HEK293 (cell line): Measurements from ENCODE around the gene L3MBTL4.

ENCODE experiments used
- TRIM28 ChIP-seq: IDR thresholded peaks from 2 replicates; pipeline ENCODE4 v1.6.1; 2011; ENCODE audit warnings: low read length, control low read depth, borderline replicate concordance
- ZBTB1 ChIP-seq: fragments of 450-650 bp; formaldehyde crosslinking; IDR thresholded peaks from 2 replicates; pipeline ENCODE4 v1.5.1; 2016; ENCODE audit warnings: missing biosample characterization, missing genetic modification characterization
- ZNF169 ChIP-seq: fragments of 450-650 bp; formaldehyde crosslinking; IDR thresholded peaks from 2 replicates; pipeline ENCODE4 v1.5.1; 2016; ENCODE audit warnings: missing biosample characterization, missing genetic modification characterization
- ZNF311 ChIP-seq: fragments of 450-650 bp; formaldehyde crosslinking; IDR thresholded peaks from 2 replicates; pipeline ENCODE4 v1.5.1; 2017; ENCODE audit warnings: missing biosample characterization, missing genetic modification characterization, borderline replicate concordance
- ZNF324 ChIP-seq: fragments of 450-650 bp; formaldehyde crosslinking; IDR thresholded peaks from 2 replicates; pipeline ENCODE4 v1.5.1; 2016; ENCODE audit warnings: missing biosample characterization, missing genetic modification characterization
- ZNF585B ChIP-seq: fragments of 450-650 bp; formaldehyde crosslinking; IDR thresholded peaks from 2 replicates; pipeline ENCODE4 v1.5.1; 2016; ENCODE audit warnings: missing biosample characterization, missing genetic modification characterization
- ZNF600 ChIP-seq: fragments of 450-650 bp; formaldehyde crosslinking; IDR thresholded peaks from 2 replicates; pipeline ENCODE4 v1.5.1; 2016; ENCODE audit warnings: missing biosample characterization, missing genetic modification characterization
- ZNF624 ChIP-seq: fragments of 450-650 bp; formaldehyde crosslinking; IDR thresholded peaks from 2 replicates; pipeline ENCODE4 v1.5.1; 2017; ENCODE audit warnings: missing biosample characterization, missing genetic modification characterization
- TF ChIP-seq, protein P1 (sequence below): fragments of 450-650 bp; formaldehyde crosslinking; IDR thresholded peaks from 2 replicates; pipeline ENCODE4 v1.5.1; 2016; ENCODE audit warnings: missing biosample characterization, missing genetic modification characterization
- TF ChIP-seq, protein P2 (sequence below): fragments of 450-650 bp; formaldehyde crosslinking; IDR thresholded peaks from 2 replicates; pipeline ENCODE4 v1.5.1; 2016; ENCODE audit warnings: missing biosample characterization, missing genetic modification characterization, low read depth

DNA sequence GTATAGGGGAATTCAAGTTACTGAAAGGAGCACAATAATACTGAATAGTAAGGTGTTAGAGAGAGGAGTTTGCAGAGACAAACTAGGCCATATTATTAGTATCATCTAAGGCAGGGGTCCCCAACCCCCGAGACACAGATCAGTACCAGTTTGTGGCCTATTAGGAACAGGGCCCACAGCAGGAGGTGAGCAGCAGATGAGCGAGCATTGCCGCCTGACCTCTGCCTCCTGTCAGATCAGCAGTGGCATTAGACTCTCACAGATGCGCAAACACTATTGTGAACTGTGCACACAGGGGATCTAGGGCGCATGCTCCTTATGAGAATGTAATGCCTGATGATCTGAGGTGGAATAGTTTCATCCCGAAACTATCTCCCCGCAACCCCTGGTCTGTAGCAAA lies 477.6 kb downstream of the L3MBTL4 start:
- TF ChIP-seq ZNF600 (tag by site-specific recombination), result no peak
- no peak for TF ChIP-seq ZNF324 (tag by site-specific recombination)
- TF ChIP-seq, protein P1, sequence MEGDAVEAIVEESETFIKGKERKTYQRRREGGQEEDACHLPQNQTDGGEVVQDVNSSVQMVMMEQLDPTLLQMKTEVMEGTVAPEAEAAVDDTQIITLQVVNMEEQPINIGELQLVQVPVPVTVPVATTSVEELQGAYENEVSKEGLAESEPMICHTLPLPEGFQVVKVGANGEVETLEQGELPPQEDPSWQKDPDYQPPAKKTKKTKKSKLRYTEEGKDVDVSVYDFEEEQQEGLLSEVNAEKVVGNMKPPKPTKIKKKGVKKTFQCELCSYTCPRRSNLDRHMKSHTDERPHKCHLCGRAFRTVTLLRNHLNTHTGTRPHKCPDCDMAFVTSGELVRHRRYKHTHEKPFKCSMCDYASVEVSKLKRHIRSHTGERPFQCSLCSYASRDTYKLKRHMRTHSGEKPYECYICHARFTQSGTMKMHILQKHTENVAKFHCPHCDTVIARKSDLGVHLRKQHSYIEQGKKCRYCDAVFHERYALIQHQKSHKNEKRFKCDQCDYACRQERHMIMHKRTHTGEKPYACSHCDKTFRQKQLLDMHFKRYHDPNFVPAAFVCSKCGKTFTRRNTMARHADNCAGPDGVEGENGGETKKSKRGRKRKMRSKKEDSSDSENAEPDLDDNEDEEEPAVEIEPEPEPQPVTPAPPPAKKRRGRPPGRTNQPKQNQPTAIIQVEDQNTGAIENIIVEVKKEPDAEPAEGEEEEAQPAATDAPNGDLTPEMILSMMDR (tag by site-specific recombination), result no peak
- TF ChIP-seq ZBTB1, result no peak
- no peak for TF ChIP-seq ZNF624 (tag by site-specific recombination)
- TF ChIP-seq ZNF585B (tag by site-specific recombination), result no peak
- TF ChIP-seq TRIM28, result no peak
- TF ChIP-seq ZNF169, result no peak
- TF ChIP-seq ZNF311 (tag by site-specific recombination), result no peak
- TF ChIP-seq, protein P2, sequence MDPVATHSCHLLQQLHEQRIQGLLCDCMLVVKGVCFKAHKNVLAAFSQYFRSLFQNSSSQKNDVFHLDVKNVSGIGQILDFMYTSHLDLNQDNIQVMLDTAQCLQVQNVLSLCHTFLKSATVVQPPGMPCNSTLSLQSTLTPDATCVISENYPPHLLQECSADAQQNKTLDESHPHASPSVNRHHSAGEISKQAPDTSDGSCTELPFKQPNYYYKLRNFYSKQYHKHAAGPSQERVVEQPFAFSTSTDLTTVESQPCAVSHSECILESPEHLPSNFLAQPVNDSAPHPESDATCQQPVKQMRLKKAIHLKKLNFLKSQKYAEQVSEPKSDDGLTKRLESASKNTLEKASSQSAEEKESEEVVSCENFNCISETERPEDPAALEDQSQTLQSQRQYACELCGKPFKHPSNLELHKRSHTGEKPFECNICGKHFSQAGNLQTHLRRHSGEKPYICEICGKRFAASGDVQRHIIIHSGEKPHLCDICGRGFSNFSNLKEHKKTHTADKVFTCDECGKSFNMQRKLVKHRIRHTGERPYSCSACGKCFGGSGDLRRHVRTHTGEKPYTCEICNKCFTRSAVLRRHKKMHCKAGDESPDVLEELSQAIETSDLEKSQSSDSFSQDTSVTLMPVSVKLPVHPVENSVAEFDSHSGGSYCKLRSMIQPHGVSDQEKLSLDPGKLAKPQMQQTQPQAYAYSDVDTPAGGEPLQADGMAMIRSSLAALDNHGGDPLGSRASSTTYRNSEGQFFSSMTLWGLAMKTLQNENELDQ (tag by site-specific recombination), result no peak
